HFFc6 (cell line): ENCODE results near the gene PSMB5. TPM values are rescaled to one million over a fixed set of nuclear protein-coding genes. Genes with fewer than 3 reads are reported as not detected.

Source experiments
- DNase-seq: peaks from one replicate; pipeline ENCODE4 v3.0.0-alpha.2; 2018
- H3K27ac Mint-ChIP-seq: 2 replicates; pipeline ENCODE4 v1.8.0; 2020; ENCODE audit warnings: mild to moderate bottlenecking, mixed read lengths
- H3K27me3 Mint-ChIP-seq: 2 replicates; pipeline ENCODE4 v1.8.0; 2021; ENCODE audit warnings: mild to moderate bottlenecking, moderate library complexity, mixed read lengths; ENCODE audit not compliant: insufficient read depth
- H3K36me3 Mint-ChIP-seq: 2 replicates; pipeline ENCODE4 v1.8.0; 2021; ENCODE audit warnings: low read depth, mixed read lengths
- H3K4me1 Mint-ChIP-seq: 2 replicates; pipeline ENCODE4 v1.8.0; 2020; ENCODE audit warnings: low read depth, mixed read lengths
- H3K4me3 Mint-ChIP-seq: 2 replicates; pipeline ENCODE4 v1.8.0; 2020; ENCODE audit warnings: mild to moderate bottlenecking, moderate library complexity, mixed read lengths
- H3K9me3 Mint-ChIP-seq: 2 replicates; pipeline ENCODE4 v1.8.0; 2020; ENCODE audit warnings: mild to moderate bottlenecking, mixed read lengths
- total RNA-seq, 6 experiments: library from RNA; stranded (reverse); fragmentation: NEBNext Ultra II Directional; extraction: Animal tissue kit (Norgen Biotek cat#: 25700); gene quantifications; 2 replicates in 1 of 6; 3 replicates in 5 of 6; pipeline ENCODE4 v1.2.3, GENCODE V29; 2021
- TF ChIP-seq, protein P1 (sequence below): fragments of 200-600 bp; sonication (generic); IDR thresholded peaks from 2 replicates; pipeline ENCODE4 v1.5.0; 2021; ENCODE audit warnings: antibody characterized with exemption, mild to moderate bottlenecking

Gene PSMB5
- total RNA-seq, 6 experiments from 2014 or later = 221 to 259 (median 241) TPM

DNA sequence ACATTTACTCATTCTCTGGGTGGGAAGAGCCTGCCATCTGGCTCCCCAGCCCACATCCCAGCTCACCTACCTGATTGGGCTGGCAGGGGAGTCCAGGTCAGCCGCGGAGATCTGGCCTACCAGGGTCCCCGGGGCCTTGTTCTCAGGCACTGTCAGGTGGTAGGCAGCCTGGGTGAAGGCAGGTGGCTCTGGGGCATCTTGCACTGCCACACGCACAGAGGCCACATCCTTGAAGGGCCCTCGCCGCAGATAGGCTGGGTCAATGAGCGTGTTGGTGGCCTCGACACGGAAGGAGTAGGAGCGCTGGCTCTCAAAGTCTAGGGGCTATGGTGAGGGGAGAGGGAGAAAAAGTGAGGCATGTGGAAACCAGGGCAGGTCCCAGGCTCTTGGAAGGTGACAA, 18.7 kb upstream of the PSMB5 start:
- Mint-ChIP-seq H3K4me3 (no peak overlapping the region), H3K27ac (no peak overlapping the region), H3K36me3 (no peaks in the 10 kb centered on the region), H3K27me3 (peaks cover 5% of the 10 kb centered on the region), H3K4me1 (peaks cover 24% of the 10 kb centered on the region), H3K9me3 (no peaks in the 10 kb centered on the region)
- no peak for DNase-seq
- TF ChIP-seq, protein P1, sequence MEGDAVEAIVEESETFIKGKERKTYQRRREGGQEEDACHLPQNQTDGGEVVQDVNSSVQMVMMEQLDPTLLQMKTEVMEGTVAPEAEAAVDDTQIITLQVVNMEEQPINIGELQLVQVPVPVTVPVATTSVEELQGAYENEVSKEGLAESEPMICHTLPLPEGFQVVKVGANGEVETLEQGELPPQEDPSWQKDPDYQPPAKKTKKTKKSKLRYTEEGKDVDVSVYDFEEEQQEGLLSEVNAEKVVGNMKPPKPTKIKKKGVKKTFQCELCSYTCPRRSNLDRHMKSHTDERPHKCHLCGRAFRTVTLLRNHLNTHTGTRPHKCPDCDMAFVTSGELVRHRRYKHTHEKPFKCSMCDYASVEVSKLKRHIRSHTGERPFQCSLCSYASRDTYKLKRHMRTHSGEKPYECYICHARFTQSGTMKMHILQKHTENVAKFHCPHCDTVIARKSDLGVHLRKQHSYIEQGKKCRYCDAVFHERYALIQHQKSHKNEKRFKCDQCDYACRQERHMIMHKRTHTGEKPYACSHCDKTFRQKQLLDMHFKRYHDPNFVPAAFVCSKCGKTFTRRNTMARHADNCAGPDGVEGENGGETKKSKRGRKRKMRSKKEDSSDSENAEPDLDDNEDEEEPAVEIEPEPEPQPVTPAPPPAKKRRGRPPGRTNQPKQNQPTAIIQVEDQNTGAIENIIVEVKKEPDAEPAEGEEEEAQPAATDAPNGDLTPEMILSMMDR = no peak

GRCh38 chr14:23052671-23053070, 18.0 kb upstream of the PSMB5 start:
- Mint-ChIP-seq H3K27ac (no peak overlapping the region), H3K36me3 (peaks cover under 1% of the 10 kb centered on the region; the same call in 1 of the 2 replicates), H3K4me1 (peaks cover 18% of the 10 kb centered on the region), H3K9me3 (no peaks in the 10 kb centered on the region), H3K27me3 (peaks cover 5% of the 10 kb centered on the region), H3K4me3 (no peak overlapping the region)
- TF ChIP-seq, protein P1 = no peak
- DNase-seq = no peak

DNA sequence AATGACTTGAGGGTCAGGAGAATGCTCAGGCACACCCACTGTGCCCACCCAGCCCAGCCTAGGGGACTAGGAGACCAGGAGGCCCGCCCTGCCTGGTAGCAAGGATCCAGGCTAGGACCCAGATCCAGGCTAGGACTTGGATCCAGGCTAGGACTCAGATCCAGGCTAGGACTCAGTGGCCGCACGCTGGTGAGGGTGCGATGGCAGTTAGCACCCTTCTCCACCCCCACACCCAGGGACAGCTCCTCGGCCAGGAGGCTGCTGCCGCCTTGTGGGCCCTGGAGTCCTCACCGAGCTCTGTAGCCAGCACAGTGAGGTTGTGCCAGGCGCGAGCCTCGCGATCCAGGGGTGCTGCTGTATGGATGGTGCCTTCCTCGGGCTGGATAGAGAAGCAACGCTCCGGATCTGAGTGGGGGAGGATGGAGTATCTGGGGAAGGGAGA, 17.5 kb upstream of the PSMB5 start:
- peaks cover 5% of the 10 kb centered on the region; the same call in 1 of the 2 replicates for H3K36me3 Mint-ChIP-seq
- no peak for DNase-seq
- TF ChIP-seq, protein P1 = no peak
- H3K4me3 Mint-ChIP-seq = no peak overlapping the region
- H3K9me3 Mint-ChIP-seq = no peaks in the 10 kb centered on the region
- no peak overlapping the region for H3K27ac Mint-ChIP-seq
- H3K27me3 Mint-ChIP-seq = peaks cover 5% of the 10 kb centered on the region
- H3K4me1 Mint-ChIP-seq = peaks cover 18% of the 10 kb centered on the region

GRCh38 chr14:23051141-23052057, 16.7 kb upstream of the PSMB5 start:
- no peaks in the 10 kb centered on the region for H3K9me3 Mint-ChIP-seq
- H3K36me3 Mint-ChIP-seq = peaks cover 5% of the 10 kb centered on the region; the same call in 1 of the 2 replicates
- peaks cover 10% of the 10 kb centered on the region for H3K4me1 Mint-ChIP-seq
- TF ChIP-seq, protein P1 = no peak
- no peak overlapping the region for H3K27ac Mint-ChIP-seq
- H3K4me3 Mint-ChIP-seq = no peak overlapping the region
- H3K27me3 Mint-ChIP-seq = peaks cover 3% of the 10 kb centered on the region
- no peak for DNase-seq

GRCh38 chr14:23049011-23049410, 14.3 kb upstream of the PSMB5 start:
- H3K27me3 Mint-ChIP-seq = peaks cover 3% of the 10 kb centered on the region
- H3K9me3 Mint-ChIP-seq = no peaks in the 10 kb centered on the region
- TF ChIP-seq, protein P1 = no peak
- no peak for DNase-seq
- H3K36me3 Mint-ChIP-seq = peaks cover 5% of the 10 kb centered on the region; the same call in 1 of the 2 replicates
- no peak overlapping the region for H3K4me3 Mint-ChIP-seq
- H3K27ac Mint-ChIP-seq = no peak overlapping the region
- H3K4me1 Mint-ChIP-seq = peaks cover 18% of the 10 kb centered on the region
